Coronary artery (tissue), 2 donors: ENCODE data around the gene FBN3.
"Not testable (repeated sequence)": the region's sequence is repeated elsewhere in the genome, so short reads cannot be mapped to it uniquely, and the experiment has no call there.

Experiments
- DNase-seq: peaks from one replicate; pipeline ENCODE4 v3.0.0-alpha.2; 2017; ENCODE audit warnings: low spot score
- H3K27ac ChIP-seq, 2 donors: fragments of 200-600 bp; sonication (generic); one replicate each; pipeline ENCODE4 v1.5.1; 2016 to 2019
- H3K4me3 ChIP-seq: fragments of 200-600 bp; sonication (generic); 2 replicates; pipeline ENCODE4 v1.5.1; 2016; ENCODE audit warnings: mild to moderate bottlenecking, moderate library complexity
- TF ChIP-seq, protein P1 (sequence below): fragments of 200-600 bp; sonication (generic); IDR thresholded peaks from one replicate; pipeline ENCODE4 v1.5.1; 2019; ENCODE audit warnings: antibody characterized with exemption

Gene FBN3

DNA sequence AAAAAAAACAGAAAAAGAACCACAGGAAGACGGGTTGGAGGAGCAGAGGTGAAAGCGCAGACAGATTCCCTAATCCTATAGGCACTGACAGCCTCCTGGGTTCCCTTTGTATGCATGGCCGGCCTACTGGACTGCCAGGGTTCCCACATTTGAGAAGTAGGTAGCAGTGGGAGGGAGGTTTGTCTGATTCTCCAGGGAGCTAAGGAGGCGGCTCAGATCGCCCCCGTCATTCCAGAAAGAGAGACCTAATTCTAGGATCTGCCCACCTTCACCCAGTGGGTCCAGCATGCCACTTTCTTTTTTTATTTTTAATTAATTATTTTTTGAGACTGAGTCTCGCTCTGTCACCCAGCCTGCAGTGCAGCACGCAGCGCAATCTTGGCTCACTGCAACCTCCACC is 106.5 kb downstream of the FBN3 start:
- H3K4me3 ChIP-seq: no peak overlapping the region
- TF ChIP-seq, protein P1, sequence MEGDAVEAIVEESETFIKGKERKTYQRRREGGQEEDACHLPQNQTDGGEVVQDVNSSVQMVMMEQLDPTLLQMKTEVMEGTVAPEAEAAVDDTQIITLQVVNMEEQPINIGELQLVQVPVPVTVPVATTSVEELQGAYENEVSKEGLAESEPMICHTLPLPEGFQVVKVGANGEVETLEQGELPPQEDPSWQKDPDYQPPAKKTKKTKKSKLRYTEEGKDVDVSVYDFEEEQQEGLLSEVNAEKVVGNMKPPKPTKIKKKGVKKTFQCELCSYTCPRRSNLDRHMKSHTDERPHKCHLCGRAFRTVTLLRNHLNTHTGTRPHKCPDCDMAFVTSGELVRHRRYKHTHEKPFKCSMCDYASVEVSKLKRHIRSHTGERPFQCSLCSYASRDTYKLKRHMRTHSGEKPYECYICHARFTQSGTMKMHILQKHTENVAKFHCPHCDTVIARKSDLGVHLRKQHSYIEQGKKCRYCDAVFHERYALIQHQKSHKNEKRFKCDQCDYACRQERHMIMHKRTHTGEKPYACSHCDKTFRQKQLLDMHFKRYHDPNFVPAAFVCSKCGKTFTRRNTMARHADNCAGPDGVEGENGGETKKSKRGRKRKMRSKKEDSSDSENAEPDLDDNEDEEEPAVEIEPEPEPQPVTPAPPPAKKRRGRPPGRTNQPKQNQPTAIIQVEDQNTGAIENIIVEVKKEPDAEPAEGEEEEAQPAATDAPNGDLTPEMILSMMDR: no peak
- no peak for DNase-seq
- H3K27ac ChIP-seq: no peak overlapping the region

- Histone ChIP-seq H3K4me3 (no peak overlapping the region), H3K27ac (no peak overlapping the region)
- TF ChIP-seq, protein P1: no peak
- no peak for DNase-seq
Measured at GRCh38 chr19:8041531-8041931, 107.9 kb downstream of the FBN3 start.

GRCh38 chr19:8039231-8039630 is 110.2 kb downstream of the FBN3 start:
- DNase-seq: no peak

GRCh38 chr19:8038815-8039214 is 110.6 kb downstream of the FBN3 start:
- Histone ChIP-seq H3K4me3 (no peak overlapping the region), H3K27ac (no peak overlapping the region)
- DNase-seq: no peak
- TF ChIP-seq, protein P1: no peak

More at GRCh38 chr19:8039231-8039630, 110.2 kb downstream of the FBN3 start:
- no peak overlapping the region for H3K4me3 ChIP-seq
- TF ChIP-seq, protein P1: no peak
- H3K27ac ChIP-seq: no peak overlapping the region

DNA sequence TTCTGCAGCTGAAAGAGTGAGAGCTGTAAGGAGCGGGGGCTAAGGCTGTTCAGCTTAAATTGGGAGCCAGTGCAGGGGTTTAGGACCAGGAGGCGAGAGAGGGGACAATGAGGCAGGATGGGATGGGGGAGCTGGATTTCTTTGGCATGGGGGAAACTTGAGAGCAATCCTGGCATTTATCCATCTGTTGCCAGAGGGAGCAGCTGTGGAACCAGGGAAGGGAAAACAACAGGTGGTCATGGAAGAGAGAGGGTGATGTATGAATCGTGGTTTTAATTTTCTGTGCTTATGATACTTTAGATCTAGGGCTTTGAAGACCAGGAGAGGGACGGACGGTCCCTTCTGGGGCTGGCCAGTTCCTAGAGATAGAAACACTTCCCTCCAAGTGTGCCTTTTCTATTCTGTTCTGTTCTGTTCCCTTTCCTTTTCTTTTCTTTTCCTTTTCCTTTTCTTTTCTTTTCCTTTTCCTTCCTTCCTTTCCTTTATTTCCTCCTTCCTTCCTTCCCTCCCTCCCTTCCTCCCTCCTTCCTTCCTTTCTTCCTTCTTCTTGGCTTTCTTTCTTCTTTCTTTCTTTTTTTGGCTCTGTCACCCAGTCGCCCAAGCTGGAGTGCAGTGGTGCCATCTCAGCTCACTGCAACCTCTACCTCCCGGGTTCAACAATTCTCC is 112.8 kb downstream of the FBN3 start:
- no peak for DNase-seq
- no peak overlapping the region for H3K27ac ChIP-seq
- TF ChIP-seq, protein P1: no peak
- no peak overlapping the region for H3K4me3 ChIP-seq

DNA sequence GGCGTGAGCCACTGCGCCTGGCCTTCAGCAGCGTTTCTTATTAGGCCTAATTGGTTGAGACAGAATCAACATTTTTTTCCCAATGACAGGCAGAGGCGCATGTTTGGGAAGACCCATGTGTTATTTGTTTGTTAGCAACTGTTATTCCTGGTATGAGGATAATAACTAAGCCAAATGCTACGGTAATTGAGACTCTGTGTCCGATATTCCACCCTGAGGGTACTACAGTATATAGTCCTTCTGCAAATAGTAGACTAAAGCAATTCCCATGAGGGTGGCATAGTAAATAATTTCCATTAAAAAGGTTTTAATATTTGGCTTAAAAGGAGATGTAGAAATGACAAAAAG is 115.2 kb downstream of the FBN3 start:
- no peak overlapping the region for H3K27ac ChIP-seq
- no peak overlapping the region for H3K4me3 ChIP-seq
- TF ChIP-seq, protein P1: no peak
- DNase-seq: no peak

- DNase-seq, H3K4me3 ChIP-seq, H3K27ac ChIP-seq: not testable (repeated sequence)
Measured at GRCh38 chr19:8033287-8034177, 115.9 kb downstream of the FBN3 start.
